Glomerular visceral epithelial cell (primary cell): ENCODE measurements around the gene GRM4.
A peak's percentile ranks its signal among the peaks of the same experiment; 100 is the strongest.

Experiments
- DNase-seq: peaks from one replicate; pipeline ENCODE4 v3.0.0-alpha.2; 2016; ENCODE audit errors: extremely low spot score

GRM4 gene

GRCh38 chr6:34157851-34158250, 12.0 kb upstream of the GRM4 start:
- DNase-seq: no peak

GRCh38 chr6:34157236-34157830, 11.4 kb upstream of the GRM4 start:
- DNase-seq: no peak

GRCh38 chr6:34155471-34156300, 9.8 kb upstream of the GRM4 start:
- no peak for DNase-seq

GRCh38 chr6:34154668-34155447, 9.0 kb upstream of the GRM4 start:
- DNase-seq: peak; percentile 40

- DNase-seq: no peak
Observed at GRCh38 chr6:34152806-34153520, 7.1 kb upstream of the GRM4 start.

- DNase-seq: no peak
Observed at GRCh38 chr6:34152042-34152524, 6.2 kb upstream of the GRM4 start.

- no peak for DNase-seq
Observed at GRCh38 chr6:34151321-34152041, 5.6 kb upstream of the GRM4 start.

- DNase-seq: no peak
Observed at GRCh38 chr6:34150766-34151165, 4.9 kb upstream of the GRM4 start.

GRCh38 chr6:34149831-34150400, 4.0 kb upstream of the GRM4 start:
- DNase-seq: no peak

GRCh38 chr6:34149452-34149810, 3.5 kb upstream of the GRM4 start:
- no peak for DNase-seq

GRCh38 chr6:34148631-34149451, 3.0 kb upstream of the GRM4 start:
- no peak for DNase-seq

GRCh38 chr6:34147906-34148630, 2.2 kb upstream of the GRM4 start:
- DNase-seq: no peak

- DNase-seq: peak; percentile 57
Observed at GRCh38 chr6:34146801-34147592, 1.1 kb upstream of the GRM4 start.

- peak; percentile 36 for DNase-seq
Observed at GRCh38 chr6:34145161-34146020, 496 bp downstream of the GRM4 start.

- no peak for DNase-seq
Observed at GRCh38 chr6:34144581-34145160, 1.2 kb downstream of the GRM4 start.

- no peak for DNase-seq
Observed at GRCh38 chr6:34143884-34144580, 1.9 kb downstream of the GRM4 start.
